Choroid plexus epithelial cell (primary cell): Measurements from ENCODE around the gene CHM.

Source experiments
- DNase-seq: peaks from one replicate; pipeline ENCODE4 v3.0.0-alpha.2; 2010; ENCODE audit warnings: low read depth
- H3K4me3 ChIP-seq: 2 replicates; pipeline ENCODE4 v1.5.1; 2011; ENCODE audit warnings: low read depth, mild to moderate bottlenecking, control low read depth, low read length, moderate library complexity
- TF ChIP-seq, protein P1 (sequence below): conservative IDR thresholded peaks from 2 replicates; pipeline ENCODE4 v1.5.1; 2011; ENCODE audit warnings: low read depth, mild to moderate bottlenecking, control low read depth, inconsistent platforms, low read length, moderate library complexity

CHM gene

DNA sequence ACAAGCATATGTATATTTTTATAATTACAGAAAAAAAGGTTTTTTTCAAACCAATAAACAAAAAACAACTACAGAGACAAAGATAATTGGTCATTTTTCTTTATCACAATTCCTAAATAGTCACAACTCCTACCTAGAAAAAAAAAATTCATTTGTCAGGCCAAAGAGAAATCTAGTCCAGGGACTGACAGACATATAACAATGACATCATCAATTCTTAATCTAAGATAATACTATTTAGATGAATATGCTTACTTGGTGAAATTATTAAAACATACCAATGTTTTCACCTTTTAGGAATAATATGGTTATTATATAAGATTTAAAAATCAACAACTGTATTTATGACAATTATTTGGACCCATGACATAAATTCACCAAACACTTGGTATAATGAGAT is 48.4 kb downstream of the CHM start:
- TF ChIP-seq, protein P1, sequence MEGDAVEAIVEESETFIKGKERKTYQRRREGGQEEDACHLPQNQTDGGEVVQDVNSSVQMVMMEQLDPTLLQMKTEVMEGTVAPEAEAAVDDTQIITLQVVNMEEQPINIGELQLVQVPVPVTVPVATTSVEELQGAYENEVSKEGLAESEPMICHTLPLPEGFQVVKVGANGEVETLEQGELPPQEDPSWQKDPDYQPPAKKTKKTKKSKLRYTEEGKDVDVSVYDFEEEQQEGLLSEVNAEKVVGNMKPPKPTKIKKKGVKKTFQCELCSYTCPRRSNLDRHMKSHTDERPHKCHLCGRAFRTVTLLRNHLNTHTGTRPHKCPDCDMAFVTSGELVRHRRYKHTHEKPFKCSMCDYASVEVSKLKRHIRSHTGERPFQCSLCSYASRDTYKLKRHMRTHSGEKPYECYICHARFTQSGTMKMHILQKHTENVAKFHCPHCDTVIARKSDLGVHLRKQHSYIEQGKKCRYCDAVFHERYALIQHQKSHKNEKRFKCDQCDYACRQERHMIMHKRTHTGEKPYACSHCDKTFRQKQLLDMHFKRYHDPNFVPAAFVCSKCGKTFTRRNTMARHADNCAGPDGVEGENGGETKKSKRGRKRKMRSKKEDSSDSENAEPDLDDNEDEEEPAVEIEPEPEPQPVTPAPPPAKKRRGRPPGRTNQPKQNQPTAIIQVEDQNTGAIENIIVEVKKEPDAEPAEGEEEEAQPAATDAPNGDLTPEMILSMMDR = no peak
- H3K4me3 ChIP-seq = no peak overlapping the region
- DNase-seq = no peak

DNA sequence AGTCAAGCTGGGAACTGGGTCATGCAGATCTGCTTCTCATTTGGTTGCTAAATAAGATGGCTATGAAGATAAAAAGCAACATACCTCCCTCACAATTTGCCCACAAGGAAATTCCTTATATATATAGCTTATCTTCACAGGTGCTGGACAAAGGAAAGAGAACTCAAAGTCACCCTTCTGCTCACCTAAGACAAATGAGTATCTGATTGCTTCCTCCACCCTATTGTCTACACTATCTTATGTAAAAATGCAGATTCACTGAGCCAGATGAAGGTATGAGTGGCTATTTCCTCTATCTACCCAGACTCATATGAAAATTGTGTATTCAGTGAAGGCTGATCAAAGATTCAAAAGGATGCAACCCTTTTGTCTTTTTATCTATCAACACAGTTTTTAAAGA is 50.8 kb downstream of the CHM start:
- no peak for DNase-seq
- no peak overlapping the region for H3K4me3 ChIP-seq
- TF ChIP-seq, protein P1 = no peak

DNA sequence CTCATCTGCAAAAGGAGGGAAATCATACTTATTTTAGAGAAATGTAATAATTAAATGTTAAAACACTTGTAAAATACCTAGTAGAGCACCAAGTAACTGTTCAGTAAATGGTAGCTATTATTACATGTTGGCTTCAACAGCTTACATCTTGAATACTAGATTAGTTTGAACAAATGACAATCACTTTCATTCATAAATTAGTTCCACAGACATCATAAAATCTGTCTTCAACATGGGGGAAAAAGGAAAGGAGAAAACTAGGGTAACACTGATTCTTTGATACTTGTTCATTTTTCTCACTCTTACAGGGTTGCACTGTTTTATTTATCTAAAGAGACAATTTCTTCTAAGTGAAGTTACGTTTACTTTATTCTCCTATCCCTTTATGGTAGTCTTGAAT is 51.7 kb downstream of the CHM start:
- TF ChIP-seq, protein P1 = no peak
- DNase-seq = no peak
- no peak overlapping the region for H3K4me3 ChIP-seq

DNA sequence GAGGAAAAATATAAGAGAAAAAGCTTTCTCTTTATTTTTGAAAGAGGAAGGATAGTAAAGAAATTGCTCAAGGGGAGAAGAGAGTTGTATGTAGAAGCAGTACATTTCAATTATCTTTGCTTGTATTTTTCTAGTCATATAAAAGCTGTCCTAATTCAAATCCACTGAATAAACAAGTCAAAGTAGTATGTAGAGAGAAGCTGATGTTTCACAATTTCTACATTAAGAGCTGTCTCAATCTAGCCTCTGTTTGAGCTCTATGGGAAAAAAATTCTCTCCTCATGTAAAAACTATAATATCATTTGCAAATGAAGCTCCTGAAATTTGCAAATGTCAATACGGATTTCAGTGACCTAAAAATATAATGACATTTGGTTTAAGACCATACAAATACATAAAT is 52.6 kb downstream of the CHM start:
- peak; percentile 6 for DNase-seq
- H3K4me3 ChIP-seq = no peak overlapping the region
- TF ChIP-seq, protein P1 = no peak

DNA sequence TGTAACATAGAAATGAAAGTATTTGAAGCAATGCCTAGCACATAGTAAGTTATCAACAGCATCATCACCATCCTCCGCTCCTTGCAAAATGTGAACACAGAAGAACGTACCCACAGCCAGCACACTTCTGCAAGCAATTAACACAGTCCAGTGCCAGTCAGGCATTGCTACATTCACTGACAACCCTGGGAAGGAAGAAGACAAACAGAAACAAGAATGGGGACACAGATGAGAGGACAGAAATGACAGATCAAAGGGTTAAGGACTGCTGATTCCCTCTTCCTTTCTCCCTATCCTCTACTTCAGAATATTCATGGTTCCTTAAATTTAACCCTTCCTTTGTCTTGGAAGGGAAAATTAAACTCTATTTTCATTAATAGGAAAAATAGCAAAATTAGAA is 53.1 kb downstream of the CHM start:
- no peak for DNase-seq
- H3K4me3 ChIP-seq = no peak overlapping the region
- TF ChIP-seq, protein P1 = no peak

DNA sequence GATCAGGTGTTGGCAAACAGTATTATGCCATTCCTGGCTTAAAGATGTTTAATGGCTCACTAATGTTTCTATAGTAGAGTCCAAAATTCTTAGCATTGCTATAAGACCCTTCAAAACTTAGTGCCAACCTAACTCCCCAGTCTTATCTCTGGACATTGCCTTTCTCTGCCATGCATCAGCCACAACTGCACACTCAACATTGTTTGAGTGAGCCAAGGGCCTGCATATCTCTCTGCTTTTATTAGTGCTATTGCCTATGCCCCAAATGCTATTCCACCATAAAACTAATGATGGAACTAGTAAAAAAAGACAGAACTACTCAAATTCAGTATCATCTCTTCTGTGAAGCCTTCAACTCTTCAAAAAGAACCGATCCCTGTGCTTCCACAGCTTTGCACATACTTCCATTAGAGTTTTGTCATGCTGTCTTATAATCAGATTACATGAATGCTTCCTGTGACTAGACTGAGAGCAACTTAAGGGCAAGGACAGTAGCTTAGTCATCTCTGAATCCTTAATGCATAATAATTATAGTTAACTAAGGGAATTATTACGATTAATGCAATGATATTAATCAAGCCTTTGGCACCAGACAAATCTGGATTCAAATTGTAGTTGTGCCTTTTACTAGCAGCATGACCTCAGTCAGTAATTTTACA is 53.7 kb downstream of the CHM start:
- TF ChIP-seq, protein P1 = no peak
- DNase-seq = peak; percentile 19
- no peak overlapping the region for H3K4me3 ChIP-seq

DNA sequence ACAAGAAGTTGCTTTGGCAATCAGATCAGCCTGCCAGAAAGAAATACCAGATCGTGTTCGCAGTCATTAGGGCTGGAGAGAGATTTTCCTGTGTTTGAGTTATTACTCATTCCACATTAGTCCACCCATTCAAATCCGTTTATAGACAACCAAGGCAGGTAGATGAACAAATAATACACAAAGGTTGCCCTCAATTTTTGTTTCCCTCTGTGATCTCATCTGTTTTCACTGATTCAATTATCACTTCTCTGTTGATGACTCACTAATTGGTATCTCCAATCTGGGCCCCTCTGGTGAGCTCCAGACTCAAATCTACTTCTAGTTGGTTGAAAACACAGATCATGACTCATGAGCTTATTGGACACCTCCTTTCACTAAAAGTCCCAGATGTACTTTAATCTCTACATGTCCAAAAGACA is 54.5 kb downstream of the CHM start:
- DNase-seq = peak; percentile 56
- no peak overlapping the region for H3K4me3 ChIP-seq
- TF ChIP-seq, protein P1 = no peak
